Left lung (tissue), 10 donors: ENCODE measurements around the gene MAGEA1. TPM values are rescaled to one million over a fixed set of nuclear protein-coding genes. Genes with fewer than 3 reads are reported as not detected.

ENCODE experiments used
- ATAC-seq: fragments of 200-7000 bp; cut with Tn5 transposase; one replicate; pipeline ENCODE4 v1.9.1; 2020; ENCODE audit warnings: moderate library complexity
- DNase-seq, 4 donors: peaks; one replicate each; pipeline ENCODE4 v3.0.0-alpha.2; 2013 to 2020
- H3K27ac ChIP-seq, 2 donors: fragments of 200-600 bp; sonication (generic) in 1 of 2; one replicate each; pipeline versions ENCODE4 v1.5.0 to v1.8.0; 2020 to 2021
- H3K27me3 ChIP-seq, 2 donors: fragments of 200-600 bp; sonication (generic) in 1 of 2; one replicate each; pipeline versions ENCODE4 v1.5.0 to v1.8.0; 2020 to 2021
- H3K36me3 ChIP-seq, 2 donors: fragments of 200-600 bp; sonication (generic) in 1 of 2; one replicate each; pipeline versions ENCODE4 v1.5.0 to v1.8.0; 2020 to 2021
- H3K4me1 ChIP-seq, 2 donors: fragments of 200-600 bp; one replicate each; pipeline ENCODE4 v1.8.0; 2021
- H3K4me3 ChIP-seq, 2 donors: fragments of 200-600 bp; sonication (generic) in 1 of 2; one replicate each; pipeline versions ENCODE4 v1.5.0 to v1.8.0; 2020 to 2021; ENCODE audit warnings: mild to moderate bottlenecking in 1 of 2
- H3K9me3 ChIP-seq, 2 donors: fragments of 200-600 bp; sonication (generic) in 1 of 2; one replicate each; pipeline versions ENCODE4 v1.5.0 to v1.8.0; 2020 to 2021
- CTCF ChIP-seq, 2 donors: fragments of 200-600 bp; sonication (generic) in 1 of 2; IDR thresholded peaks; one replicate each; pipeline versions ENCODE4 v1.5.0 to v1.8.0; 2021; ENCODE audit warnings: antibody characterized with exemption in 2 of 2
- intact Hi-C, 2 donors: fragments of 100-400 bp; cut with DNase I; formaldehyde crosslinking; loops; one replicate each; pipeline versions ENCODE4 v1.11.2 to v1.14.2; 2022
- polyA plus RNA-seq, 6 donors: library from polyadenylated mRNA; unstranded; fragments of 120-200 nt; gene quantifications; one replicate each; pipeline ENCODE4 v1.2.1, GENCODE V29; 2013; ENCODE audit not compliant: insufficient read length in 6 of 6
- total RNA-seq, 2 donors: library from RNA; stranded (reverse); fragmentation: NEBNext Ultra II Directional; extraction: Animal tissue kit (Norgen Biotek cat#: 25700); gene quantifications; one replicate each; pipeline ENCODE4 v1.2.1, GENCODE V29; 2021
- donor health status: DM: no; HTN: yes; CAD: no.
- donor health status: DM: no; HTN: no; CAD: no.

The MAGEA1 gene
- total and polyA plus RNA-seq, 8 donors = not detected

GRCh38 chrX:153225438-153226098 is 46.5 kb downstream of the MAGEA1 start:
- peak overlapping the region in 1 of 2 donors; percentile 48 for H3K27ac ChIP-seq
- TF ChIP-seq CTCF (IDR thresholded peaks at IDR 0.05) = no peak
- peaks cover 0 to 7% of the 10 kb centered on the region in 2 donors for H3K27me3 ChIP-seq
- DNase-seq = peak in 1 of 4 donors; percentile 53
- H3K36me3 ChIP-seq = no peaks in the 10 kb centered on the region
- ATAC-seq = peak; percentile 78
- H3K9me3 ChIP-seq = no peaks in the 10 kb centered on the region
- no peaks in the 10 kb centered on the region for H3K4me1 ChIP-seq
- intact Hi-C loops = no loop called here
- H3K4me3 ChIP-seq = no peak overlapping the region

GRCh38 chrX:153226344-153227185 is 47.5 kb downstream of the MAGEA1 start:
- H3K4me1 ChIP-seq = no peaks in the 10 kb centered on the region
- ATAC-seq (peak; percentile 91), DNase-seq (peak in 3 of 4 donors; percentile 73 to 84 (median 79))
- peak overlapping the region; percentile 41 to 48 for H3K27ac ChIP-seq
- no peaks in the 10 kb centered on the region for H3K9me3 ChIP-seq
- no peaks in the 10 kb centered on the region for H3K36me3 ChIP-seq
- peak overlapping the region in 1 of 2 donors; percentile 17 for H3K4me3 ChIP-seq
- H3K27me3 ChIP-seq = peaks cover 0 to 7% of the 10 kb centered on the region in 2 donors
- intact Hi-C loops = no loop called here
- TF ChIP-seq CTCF (IDR thresholded peaks at IDR 0.05) = no peak

Other genes with a start within 250 kb of the MAGEA1 start
- not detected for gene PNMA5, start 185.2 kb upstream of the MAGEA1 start, total RNA-seq
- gene PNMA5, start 185.2 kb upstream of the MAGEA1 start, polyA plus RNA-seq = under 1 TPM; 0.07 to 0.17 (median 0.11) TPM
- gene PNMA3, start 122.8 kb upstream of the MAGEA1 start, total RNA-seq = under 1 TPM; 0.12 to 0.13 TPM
- 1 to 10 TPM; 2.1 to 3.9 (median 2.8) TPM for gene PNMA3, start 122.8 kb upstream of the MAGEA1 start, polyA plus RNA-seq
- gene PNMA6A, start 106.8 kb upstream of the MAGEA1 start, total RNA-seq = 1 to 10 TPM; 2.2 to 3.1 TPM
- 1 to 10 TPM; 1.7 to 2.8 (median 2.4) TPM for gene PNMA6A, start 106.8 kb upstream of the MAGEA1 start, polyA plus RNA-seq
- not detected for gene PNMA6F, start 142.5 kb downstream of the MAGEA1 start, total RNA-seq
- gene PNMA6F, start 142.5 kb downstream of the MAGEA1 start, polyA plus RNA-seq = not detected
- gene ZNF275, start 154.9 kb downstream of the MAGEA1 start, total RNA-seq = 10 to 100 TPM in 1 of 2 donors, 1 to 10 TPM in 1; 7.6 to 11.0 TPM
- 10 to 100 TPM; 14.6 to 18.6 (median 16.1) TPM for gene ZNF275, start 154.9 kb downstream of the MAGEA1 start, polyA plus RNA-seq
- not detected for gene PNMA6E, start 222.1 kb downstream of the MAGEA1 start, total RNA-seq
- not detected for gene PNMA6E, start 222.1 kb downstream of the MAGEA1 start, polyA plus RNA-seq
- gene ZFP92, start 232.2 kb downstream of the MAGEA1 start, total RNA-seq = 1 to 10 TPM; 2.8 to 2.9 TPM
- gene ZFP92, start 232.2 kb downstream of the MAGEA1 start, polyA plus RNA-seq = 1 to 10 TPM in 5 of 6 donors, under 1 TPM in 1; 0.98 to 1.3 (median 1.2) TPM